ENCODE results near the gene PAQR6. TPM values are rescaled to one million over a fixed set of nuclear protein-coding genes. Genes with fewer than 3 reads are reported as not detected.

The PAQR6 gene
- total and polyA plus RNA-seq, 2 of the 8 experiments (the other 6 are each of a cell fraction or from before 2014, with no cell fraction given) = 7.1 to 11.3 TPM

DNA sequence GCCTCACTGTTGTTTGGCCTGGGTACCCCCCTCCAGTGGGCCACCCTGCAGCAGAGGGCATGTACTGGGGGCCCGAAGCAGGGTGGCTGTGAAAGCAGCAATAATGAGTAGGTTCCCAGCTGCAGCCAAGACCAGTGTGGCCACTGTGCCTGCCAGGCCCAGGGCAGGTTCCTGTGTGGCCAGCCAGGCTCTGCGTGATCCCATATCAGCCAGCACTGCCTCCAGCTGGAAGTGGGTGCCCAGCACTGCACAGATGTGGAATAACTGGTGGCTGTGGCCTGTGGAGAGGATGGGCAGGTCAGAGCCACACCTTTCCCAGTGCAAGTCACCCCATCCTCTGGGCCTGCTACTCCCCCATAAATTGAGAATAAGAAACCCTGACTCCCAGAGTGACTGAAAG is 3.7 kb downstream of the PAQR6 start:
- Histone ChIP-seq H3K4ac (replicated peaks; ENCODE audit: insufficient read length, low read depth, low read length) (no peak overlapping the region), H3K4me1 (replicated peaks in 1 of 4; ENCODE audit: control insufficient read depth in 3 of 4, insufficient read depth in 4 of 4, low read length in 3 of 4) (peaks cover 0 to 16% (median 9%) of the 10 kb centered on the region in 4 experiments), H3K56ac (replicated peaks; ENCODE audit: insufficient read length, low read depth, low read length) (no peak overlapping the region), H3K14ac (ENCODE audit: insufficient read length) (no peak overlapping the region), H2BK20ac (ENCODE audit: low read length) (no peak overlapping the region; the same call in 1 of the 2 replicates), H2BK120ac (replicated peaks; ENCODE audit: low read depth, low read length) (no peak overlapping the region), H4K5ac (ENCODE audit: insufficient read length, low read depth, low read length) (no peak overlapping the region), H3K79me2 (ENCODE audit: control insufficient read depth in 1 of 2, insufficient read depth in 2 of 2, low read length in 2 of 2) (no peaks in the 10 kb centered on the region), H3K79me1 (ENCODE audit: low read depth, low read length) (0 out of 2 replicates have a peak, but pooled peaks cover 2% of the 10 kb centered on the region), H3K9me3 (ENCODE audit: insufficient read depth in 2 of 2, low read depth in 1 of 2, low read length in 1 of 2) (no peaks in the 10 kb centered on the region), H2BK12ac (ENCODE audit: low read depth, low read length) (no peak overlapping the region), H4K8ac (ENCODE audit: extremely low read depth, insufficient read depth, low read length) (no peak overlapping the region), H3K27ac (ENCODE audit: low read depth, low read length) (no peak overlapping the region), H3K18ac (ENCODE audit: extremely low read depth, low read length) (no peak overlapping the region), H2AFZ (ENCODE audit: low read length) (no peak overlapping the region), H3K9ac (replicated peaks in 1 of 4; ENCODE audit: extremely low read depth in 1 of 4, low read depth in 3 of 4, low read length in 3 of 4) (no peak overlapping the region), H3K4me2 (ENCODE audit: insufficient read depth in 1 of 2, low read depth in 2 of 2, low read length in 2 of 2) (no peak overlapping the region), H2AK5ac (ENCODE audit: low read depth, low read length) (no peak overlapping the region), H3K4me3 (ENCODE audit: extremely low read depth in 1 of 4, insufficient read depth in 2 of 4, low read depth in 3 of 4, low read length in 4 of 4) (no peak overlapping the region), H4K20me1 (replicated peaks in 1 of 2; ENCODE audit: control insufficient read depth in 1 of 2, insufficient read depth in 2 of 2, low read length in 2 of 2) (peaks cover 2 to 11% of the 10 kb centered on the region in 2 experiments), H2BK5ac (ENCODE audit: low read depth, low read length) (no peak overlapping the region), H2BK15ac (ENCODE audit: low read length) (no peak overlapping the region), H3K27me3 (replicated peaks in 1 of 4; ENCODE audit: control insufficient read depth in 3 of 4, extremely low read depth in 1 of 4, insufficient read depth in 3 of 4, low read length in 3 of 4) (no peaks in the 10 kb centered on the region), H3K23me2 (ENCODE audit: low read depth, low read length) (no peaks in the 10 kb centered on the region), H3K23ac (ENCODE audit: insufficient read length) (no peak overlapping the region), H3K36me3 (ENCODE audit: control insufficient read depth in 2 of 4, insufficient read depth in 4 of 4, low read length in 3 of 4) (peaks cover 0 to 10% (median 9%) of the 10 kb centered on the region in 4 experiments; a peak in 6 of 8 replicates), H4K91ac (replicated peaks; ENCODE audit: insufficient read length, low read length) (no peak overlapping the region)
- WGBS, 2 experiments (ENCODE audit: extremely low coverage in 1 of 2, insufficient coverage in 1 of 2, insufficient read length in 1 of 2, insufficient replicate concordance in 2 of 2, low coverage in 1 of 2, low lambda C conversion rate in 2 of 2, missing lambda C conversion rate in 1 of 2) = 100% methylated on average over 2 of the region's 2 CpGs; no CpG with 5 or more reads in 1 of the 2 experiments
- ChIA-PET POLR2A (ENCODE audit: partially characterized antibody) (interaction anchor here (1.0 to 11.8 kb wide), 6 partner anchors 10 to 103 kb away, joined by 3 to 102 read pairs (median 20); partner anchors contain the start of genes PMF1, SMG5 and TMEM79), CTCF (ENCODE audit: partially characterized antibody) (interaction anchor here (1.2 to 47.2 kb wide), 4 partner anchors 12 to 153 kb away, joined by 4 to 1265 read pairs (median 10); partner anchors contain the start of gene SEMA4A)
- no peak for FAIRE-seq
- DNase-seq (ENCODE audit: low read depth in 1 of 2, low spot score in 2 of 2) = no peak
- TF ChIP-seq PHF8 (conservative IDR thresholded peaks at IDR 0.05; ENCODE audit: low read depth, low read length) = no peak
- TF ChIP-seq HDAC6 (IDR thresholded peaks at IDR 0.05; ENCODE audit: low read depth, low read length) = no peak
- no peak for TF ChIP-seq JUN (IDR thresholded peaks at IDR 0.05; ENCODE audit: low read depth, low read length)
- TF ChIP-seq, protein P1, sequence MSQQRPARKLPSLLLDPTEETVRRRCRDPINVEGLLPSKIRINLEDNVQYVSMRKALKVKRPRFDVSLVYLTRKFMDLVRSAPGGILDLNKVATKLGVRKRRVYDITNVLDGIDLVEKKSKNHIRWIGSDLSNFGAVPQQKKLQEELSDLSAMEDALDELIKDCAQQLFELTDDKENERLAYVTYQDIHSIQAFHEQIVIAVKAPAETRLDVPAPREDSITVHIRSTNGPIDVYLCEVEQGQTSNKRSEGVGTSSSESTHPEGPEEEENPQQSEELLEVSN (IDR thresholded peaks at IDR 0.05) = no peak
